HepG2 (cell line): ENCODE data around the gene WDR62. TPM values are rescaled to one million over a fixed set of nuclear protein-coding genes. Genes with fewer than 3 reads are reported as not detected.

Experiments
- CAMTA2 ChIP-seq: sonication (generic); formaldehyde crosslinking; IDR thresholded peaks from 2 replicates; pipeline ENCODE4 v1.4.0; 2020; ENCODE audit warnings: mild to moderate bottlenecking, missing genetic modification reagents, borderline replicate concordance
- EP300 ChIP-seq, 3 experiments: sonication (generic) in 1 of 3; formaldehyde crosslinking in 1 of 3; IDR thresholded peaks; 2 replicates each; pipeline versions ENCODE4 v1.5.1 to v1.6.1; 2011 to 2020; ENCODE audit warnings: low read depth in 2 of 3, low read length in 2 of 3, borderline replicate concordance in 1 of 3, improper control_type of control experiment in 1 of 3, mild to moderate bottlenecking in 1 of 3, missing genetic modification reagents in 1 of 3, moderate library complexity in 1 of 3
- KLF16 ChIP-seq, 2 experiments: sonication (generic) in 1 of 2; formaldehyde crosslinking in 1 of 2; IDR thresholded peaks; 2 replicates each; pipeline versions ENCODE4 v1.6.1 to v1.8.0; 2016 to 2023; ENCODE audit warnings: missing genetic modification reagents in 2 of 2, missing compliant biosample characterization in 1 of 2
- NBN ChIP-seq: fragments of 450-650 bp; conservative IDR thresholded peaks from 2 replicates; pipeline ENCODE4 v1.6.1; 2017
- PCBP1 ChIP-seq: fragments of 200-400 bp; formaldehyde crosslinking; IDR thresholded peaks from 2 replicates; pipeline ENCODE4 v1.6.1; 2017; ENCODE audit warnings: mild to moderate bottlenecking, low read depth, low read length, borderline replicate concordance
- POLR2A ChIP-seq, 2 experiments: IDR thresholded peaks; 2 replicates each; pipeline ENCODE4 v1.6.1; 2011; ENCODE audit warnings: low read depth in 2 of 2, low read length in 2 of 2, mild to moderate bottlenecking in 1 of 2, moderate library complexity in 1 of 2; ENCODE audit not compliant: insufficient read depth in 1 of 2
- POLR2AphosphoS2 ChIP-seq: IDR thresholded peaks from 2 replicates; pipeline ENCODE4 v1.6.1; 2011; ENCODE audit warnings: low read depth, low read length, improper control_type of control experiment
- RCOR2 ChIP-seq: IDR thresholded peaks from 2 replicates; pipeline ENCODE4 v1.6.1; 2016; ENCODE audit warnings: missing biosample characterization, missing genetic modification reagents
- TOE1 ChIP-seq: sonication (generic); formaldehyde crosslinking; IDR thresholded peaks from 2 replicates; pipeline ENCODE4 v1.4.0; 2020; ENCODE audit warnings: mild to moderate bottlenecking, missing genetic modification reagents
- ZNF225 ChIP-seq: sonication (generic); formaldehyde crosslinking; IDR thresholded peaks from 2 replicates; pipeline ENCODE4 v1.4.0; 2020; ENCODE audit warnings: mild to moderate bottlenecking, missing genetic modification reagents
- ZNF782 ChIP-seq: sonication (generic); formaldehyde crosslinking; IDR thresholded peaks from 2 replicates; pipeline ENCODE4 v1.4.0; 2020; ENCODE audit warnings: missing genetic modification reagents, mild to moderate bottlenecking, borderline replicate concordance
- ZNF839 ChIP-seq: sonication (generic); formaldehyde crosslinking; IDR thresholded peaks from 2 replicates; pipeline ENCODE4 v1.4.0; 2020; ENCODE audit warnings: missing genetic modification reagents, mild to moderate bottlenecking, borderline replicate concordance
- ZNF883 ChIP-seq: sonication (generic); formaldehyde crosslinking; IDR thresholded peaks from 2 replicates; pipeline ENCODE4 v1.5.1; 2020; ENCODE audit warnings: mild to moderate bottlenecking, missing genetic modification reagents; ENCODE audit errors: not compliant biosample characterization
- ZSCAN31 ChIP-seq: sonication (generic); formaldehyde crosslinking; IDR thresholded peaks from 2 replicates; pipeline ENCODE4 v1.5.0; 2020; ENCODE audit warnings: low read depth, mild to moderate bottlenecking, missing genetic modification reagents
- polyA plus RNA-seq, 8 experiments: library from polyadenylated mRNA; depleted of rRNA in 3 of 8; stranded (reverse) in 7 of 8; unstranded in 1 of 8; fragments of >200 nt; fragmentation: Illumina TruSeq in 4 of 8; extraction: Trizol in 4 of 8; gene quantifications; 2 replicates each; pipeline versions ENCODE4 v1.2.1 to v1.2.3, GENCODE V29; 2011 to 2016; ENCODE audit warnings: low read depth in 4 of 8, missing spikeins in 1 of 8, mixed read lengths in 1 of 8; ENCODE audit not compliant: insufficient read depth in 1 of 8
- total RNA-seq, 5 experiments: library from RNA; depleted of rRNA; stranded (reverse); fragments of >200 nt; fragmentation: Illumina TruSeq; extraction: Trizol; gene quantifications; 2 replicates each; pipeline ENCODE4 v1.2.3, GENCODE V29; 2016; ENCODE audit warnings: low read depth in 1 of 5
- TF ChIP-seq, protein P1 (sequence below): sonication (generic); formaldehyde crosslinking; IDR thresholded peaks from 2 replicates; pipeline ENCODE4 v1.5.0; 2020; ENCODE audit warnings: mild to moderate bottlenecking, missing genetic modification reagents, borderline replicate concordance
- TF ChIP-seq, protein P2 (sequence below): sonication (generic); formaldehyde crosslinking; IDR thresholded peaks from 2 replicates; pipeline ENCODE4 v1.4.0; 2020; ENCODE audit warnings: mild to moderate bottlenecking, missing genetic modification reagents, borderline replicate concordance

The WDR62 gene
- total and polyA plus RNA-seq, 2 of the 13 experiments (the other 11 are each of a cell fraction or from before 2014, with no cell fraction given) = 5.8 to 12.5 TPM

DNA sequence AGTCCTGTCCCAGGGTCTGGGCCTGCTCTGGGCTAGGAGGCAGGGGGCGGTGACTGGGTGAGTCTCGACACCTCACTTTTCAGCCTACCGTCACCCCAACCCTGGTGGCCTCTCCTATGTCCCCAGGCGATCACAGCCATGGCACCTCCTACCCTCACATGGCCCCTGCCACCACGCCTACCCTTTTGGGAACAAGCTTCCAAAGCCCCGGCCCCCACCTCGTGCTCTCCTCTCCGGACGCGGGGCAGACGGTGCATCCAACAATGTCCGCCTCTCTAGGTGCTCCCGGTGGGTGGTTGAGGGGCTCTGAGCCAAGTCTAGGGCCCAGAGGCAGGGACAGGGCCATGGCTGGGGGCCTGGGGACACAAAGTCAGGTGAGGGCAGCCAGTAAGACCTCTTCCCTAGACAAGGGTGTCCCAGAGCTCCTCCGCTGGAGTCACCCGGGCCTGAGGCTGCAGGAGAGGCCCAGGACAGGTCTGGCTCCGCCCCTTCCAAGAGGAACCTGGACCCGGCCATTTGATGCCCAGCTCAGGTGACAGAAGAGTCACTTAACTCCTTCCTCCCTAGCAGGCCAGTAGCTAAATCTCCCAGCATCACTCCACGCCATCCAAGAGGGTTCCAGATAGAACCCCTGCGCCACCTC, 46.2 kb upstream of the WDR62 start, which contains the start of gene SYNE4 (continued):
- TF ChIP-seq ZNF839 (CRISPR knock-in tag) (peak; percentile 85; the same call in 1 of the 2 replicates), TOE1 (CRISPR knock-in tag) (no peak), NBN (no peak), CAMTA2 (no peak), ZSCAN31 (no peak), ZNF883 (CRISPR knock-in tag) (peak; percentile 58), ZNF782 (CRISPR knock-in tag) (0 out of 2 replicates have a peak, but pooled peaks have one; percentile 17), RCOR2 (0 out of 2 replicates have a peak, but pooled peaks have one; percentile 21), PCBP1 (no peak), POLR2A (IDR thresholded peaks at IDR 0.05; ENCODE audit: insufficient read depth in 1 of 2, low read depth in 2 of 2, low read length in 2 of 2) (peak; percentile 80 to 94), POLR2AphosphoS2 (no peak), EP300 (IDR thresholded peaks at IDR 0.05; ENCODE audit: low read depth in 2 of 2, low read length in 2 of 2) (peak in 1 of 2 experiments; percentile 10; a peak in 1 of 4 replicates), EP300 (CRISPR knock-in tag; IDR thresholded peaks at IDR 0.05; ENCODE audit: borderline replicate concordance) (no peak), ZNF225 (CRISPR knock-in tag) (peak; percentile 71; the same call in 1 of the 2 replicates), KLF16 (CRISPR knock-in tag; IDR thresholded peaks at IDR 0.05) (peak in 1 of 2 experiments; percentile 50; a peak in 1 of 4 replicates)
- TF ChIP-seq, protein P1, sequence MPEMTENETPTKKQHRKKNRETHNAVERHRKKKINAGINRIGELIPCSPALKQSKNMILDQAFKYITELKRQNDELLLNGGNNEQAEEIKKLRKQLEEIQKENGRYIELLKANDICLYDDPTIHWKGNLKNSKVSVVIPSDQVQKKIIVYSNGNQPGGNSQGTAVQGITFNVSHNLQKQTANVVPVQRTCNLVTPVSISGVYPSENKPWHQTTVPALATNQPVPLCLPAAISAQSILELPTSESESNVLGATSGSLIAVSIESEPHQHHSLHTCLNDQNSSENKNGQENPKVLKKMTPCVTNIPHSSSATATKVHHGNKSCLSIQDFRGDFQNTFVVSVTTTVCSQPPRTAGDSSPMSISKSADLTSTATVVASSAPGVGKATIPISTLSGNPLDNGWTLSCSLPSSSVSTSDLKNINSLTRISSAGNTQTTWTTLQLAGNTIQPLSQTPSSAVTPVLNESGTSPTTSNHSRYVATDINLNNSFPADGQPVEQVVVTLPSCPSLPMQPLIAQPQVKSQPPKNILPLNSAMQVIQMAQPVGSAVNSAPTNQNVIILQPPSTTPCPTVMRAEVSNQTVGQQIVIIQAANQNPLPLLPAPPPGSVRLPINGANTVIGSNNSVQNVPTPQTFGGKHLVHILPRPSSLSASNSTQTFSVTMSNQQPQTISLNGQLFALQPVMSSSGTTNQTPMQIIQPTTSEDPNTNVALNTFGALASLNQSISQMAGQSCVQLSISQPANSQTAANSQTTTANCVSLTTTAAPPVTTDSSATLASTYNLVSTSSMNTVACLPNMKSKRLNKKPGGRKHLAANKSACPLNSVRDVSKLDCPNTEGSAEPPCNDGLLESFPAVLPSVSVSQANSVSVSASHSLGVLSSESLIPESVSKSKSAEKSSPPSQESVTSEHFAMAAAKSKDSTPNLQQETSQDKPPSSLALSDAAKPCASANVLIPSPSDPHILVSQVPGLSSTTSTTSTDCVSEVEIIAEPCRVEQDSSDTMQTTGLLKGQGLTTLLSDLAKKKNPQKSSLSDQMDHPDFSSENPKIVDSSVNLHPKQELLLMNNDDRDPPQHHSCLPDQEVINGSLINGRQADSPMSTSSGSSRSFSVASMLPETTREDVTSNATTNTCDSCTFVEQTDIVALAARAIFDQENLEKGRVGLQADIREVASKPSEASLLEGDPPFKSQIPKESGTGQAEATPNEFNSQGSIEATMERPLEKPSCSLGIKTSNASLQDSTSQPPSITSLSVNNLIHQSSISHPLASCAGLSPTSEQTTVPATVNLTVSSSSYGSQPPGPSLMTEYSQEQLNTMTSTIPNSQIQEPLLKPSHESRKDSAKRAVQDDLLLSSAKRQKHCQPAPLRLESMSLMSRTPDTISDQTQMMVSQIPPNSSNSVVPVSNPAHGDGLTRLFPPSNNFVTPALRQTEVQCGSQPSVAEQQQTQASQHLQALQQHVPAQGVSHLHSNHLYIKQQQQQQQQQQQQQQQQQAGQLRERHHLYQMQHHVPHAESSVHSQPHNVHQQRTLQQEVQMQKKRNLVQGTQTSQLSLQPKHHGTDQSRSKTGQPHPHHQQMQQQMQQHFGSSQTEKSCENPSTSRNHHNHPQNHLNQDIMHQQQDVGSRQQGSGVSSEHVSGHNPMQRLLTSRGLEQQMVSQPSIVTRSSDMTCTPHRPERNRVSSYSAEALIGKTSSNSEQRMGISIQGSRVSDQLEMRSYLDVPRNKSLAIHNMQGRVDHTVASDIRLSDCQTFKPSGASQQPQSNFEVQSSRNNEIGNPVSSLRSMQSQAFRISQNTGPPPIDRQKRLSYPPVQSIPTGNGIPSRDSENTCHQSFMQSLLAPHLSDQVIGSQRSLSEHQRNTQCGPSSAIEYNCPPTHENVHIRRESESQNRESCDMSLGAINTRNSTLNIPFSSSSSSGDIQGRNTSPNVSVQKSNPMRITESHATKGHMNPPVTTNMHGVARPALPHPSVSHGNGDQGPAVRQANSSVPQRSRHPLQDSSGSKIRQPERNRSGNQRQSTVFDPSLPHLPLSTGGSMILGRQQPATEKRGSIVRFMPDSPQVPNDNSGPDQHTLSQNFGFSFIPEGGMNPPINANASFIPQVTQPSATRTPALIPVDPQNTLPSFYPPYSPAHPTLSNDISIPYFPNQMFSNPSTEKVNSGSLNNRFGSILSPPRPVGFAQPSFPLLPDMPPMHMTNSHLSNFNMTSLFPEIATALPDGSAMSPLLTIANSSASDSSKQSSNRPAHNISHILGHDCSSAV = no peak
- TF ChIP-seq, protein P2, sequence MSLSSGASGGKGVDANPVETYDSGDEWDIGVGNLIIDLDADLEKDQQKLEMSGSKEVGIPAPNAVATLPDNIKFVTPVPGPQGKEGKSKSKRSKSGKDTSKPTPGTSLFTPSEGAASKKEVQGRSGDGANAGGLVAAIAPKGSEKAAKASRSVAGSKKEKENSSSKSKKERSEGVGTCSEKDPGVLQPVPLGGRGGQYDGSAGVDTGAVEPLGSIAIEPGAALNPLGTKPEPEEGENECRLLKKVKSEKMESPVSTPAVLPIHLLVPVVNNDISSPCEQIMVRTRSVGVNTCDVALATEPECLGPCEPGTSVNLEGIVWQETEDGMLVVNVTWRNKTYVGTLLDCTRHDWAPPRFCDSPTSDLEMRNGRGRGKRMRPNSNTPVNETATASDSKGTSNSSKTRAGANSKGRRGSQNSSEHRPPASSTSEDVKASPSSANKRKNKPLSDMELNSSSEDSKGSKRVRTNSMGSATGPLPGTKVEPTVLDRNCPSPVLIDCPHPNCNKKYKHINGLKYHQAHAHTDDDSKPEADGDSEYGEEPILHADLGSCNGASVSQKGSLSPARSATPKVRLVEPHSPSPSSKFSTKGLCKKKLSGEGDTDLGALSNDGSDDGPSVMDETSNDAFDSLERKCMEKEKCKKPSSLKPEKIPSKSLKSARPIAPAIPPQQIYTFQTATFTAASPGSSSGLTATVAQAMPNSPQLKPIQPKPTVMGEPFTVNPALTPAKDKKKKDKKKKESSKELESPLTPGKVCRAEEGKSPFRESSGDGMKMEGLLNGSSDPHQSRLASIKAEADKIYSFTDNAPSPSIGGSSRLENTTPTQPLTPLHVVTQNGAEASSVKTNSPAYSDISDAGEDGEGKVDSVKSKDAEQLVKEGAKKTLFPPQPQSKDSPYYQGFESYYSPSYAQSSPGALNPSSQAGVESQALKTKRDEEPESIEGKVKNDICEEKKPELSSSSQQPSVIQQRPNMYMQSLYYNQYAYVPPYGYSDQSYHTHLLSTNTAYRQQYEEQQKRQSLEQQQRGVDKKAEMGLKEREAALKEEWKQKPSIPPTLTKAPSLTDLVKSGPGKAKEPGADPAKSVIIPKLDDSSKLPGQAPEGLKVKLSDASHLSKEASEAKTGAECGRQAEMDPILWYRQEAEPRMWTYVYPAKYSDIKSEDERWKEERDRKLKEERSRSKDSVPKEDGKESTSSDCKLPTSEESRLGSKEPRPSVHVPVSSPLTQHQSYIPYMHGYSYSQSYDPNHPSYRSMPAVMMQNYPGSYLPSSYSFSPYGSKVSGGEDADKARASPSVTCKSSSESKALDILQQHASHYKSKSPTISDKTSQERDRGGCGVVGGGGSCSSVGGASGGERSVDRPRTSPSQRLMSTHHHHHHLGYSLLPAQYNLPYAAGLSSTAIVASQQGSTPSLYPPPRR (CRISPR knock-in tag) = 0 out of 2 replicates have a peak, but pooled peaks have one; percentile 35
